Measurements from ENCODE around the gene SIRT7. TPM values are rescaled to one million over a fixed set of nuclear protein-coding genes. Genes with fewer than 3 reads are reported as not detected.

Gene SIRT7
- total RNA-seq, 1 donor: 21.6 TPM

- Histone ChIP-seq H3K9me3 (ENCODE audit: low read depth, low read length) (no peaks in the 10 kb centered on the region), H3K4me1 (ENCODE audit: insufficient read depth, low read length) (no peaks in the 10 kb centered on the region), H3K27me3 (ENCODE audit: insufficient read depth, low read length) (peaks cover 7% of the 10 kb centered on the region), H3K4me3 (ENCODE audit: low read length) (no peak overlapping the region)
Measured at GRCh38 chr17:81900181-81900820, 17.7 kb downstream of the SIRT7 start.

DNA sequence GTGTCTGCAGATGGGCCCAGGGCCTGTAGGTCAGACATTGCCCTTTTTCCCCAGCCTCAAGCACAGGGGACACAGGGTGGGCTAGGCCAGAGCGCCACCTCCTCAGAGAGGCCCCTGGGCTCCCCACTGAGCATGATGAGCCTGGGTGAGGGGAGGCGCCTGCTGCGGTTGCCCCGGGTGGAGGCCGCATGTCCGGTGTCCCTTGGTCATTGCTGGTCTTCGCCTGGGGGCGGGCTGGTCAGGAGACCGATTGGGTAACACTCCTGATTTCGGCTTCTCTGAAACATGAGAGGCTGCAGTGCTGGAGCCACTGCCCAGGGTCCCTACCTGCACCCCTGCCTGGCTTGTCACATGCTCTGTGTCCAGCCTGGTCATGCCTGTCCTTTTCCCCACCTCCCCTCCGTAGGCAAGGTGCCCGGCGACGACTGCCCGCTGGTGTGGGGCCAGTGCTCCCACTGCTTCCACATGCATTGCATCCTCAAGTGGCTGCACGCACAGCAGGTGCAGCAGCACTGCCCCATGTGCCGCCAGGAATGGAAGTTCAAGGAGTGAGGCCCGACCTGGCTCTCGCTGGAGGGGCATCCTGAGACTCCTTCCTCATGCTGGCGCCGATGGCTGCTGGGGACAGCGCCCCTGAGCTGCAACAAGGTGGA, 18.3 kb downstream of the SIRT7 start:
- H3K4me3 ChIP-seq (ENCODE audit: low read length): no peak overlapping the region
- H3K4me1 ChIP-seq (ENCODE audit: insufficient read depth, low read length): no peaks in the 10 kb centered on the region
- peaks cover 7% of the 10 kb centered on the region for H3K27me3 ChIP-seq (ENCODE audit: insufficient read depth, low read length)
- no peaks in the 10 kb centered on the region for H3K9me3 ChIP-seq (ENCODE audit: low read depth, low read length)

GRCh38 chr17:81898885-81899284, 19.1 kb downstream of the SIRT7 start:
- Histone ChIP-seq H3K4me3 (ENCODE audit: low read length) (no peak overlapping the region), H3K4me1 (ENCODE audit: insufficient read depth, low read length) (no peaks in the 10 kb centered on the region), H3K9me3 (ENCODE audit: low read depth, low read length) (no peaks in the 10 kb centered on the region), H3K27me3 (ENCODE audit: insufficient read depth, low read length) (peaks cover 7% of the 10 kb centered on the region)

DNA sequence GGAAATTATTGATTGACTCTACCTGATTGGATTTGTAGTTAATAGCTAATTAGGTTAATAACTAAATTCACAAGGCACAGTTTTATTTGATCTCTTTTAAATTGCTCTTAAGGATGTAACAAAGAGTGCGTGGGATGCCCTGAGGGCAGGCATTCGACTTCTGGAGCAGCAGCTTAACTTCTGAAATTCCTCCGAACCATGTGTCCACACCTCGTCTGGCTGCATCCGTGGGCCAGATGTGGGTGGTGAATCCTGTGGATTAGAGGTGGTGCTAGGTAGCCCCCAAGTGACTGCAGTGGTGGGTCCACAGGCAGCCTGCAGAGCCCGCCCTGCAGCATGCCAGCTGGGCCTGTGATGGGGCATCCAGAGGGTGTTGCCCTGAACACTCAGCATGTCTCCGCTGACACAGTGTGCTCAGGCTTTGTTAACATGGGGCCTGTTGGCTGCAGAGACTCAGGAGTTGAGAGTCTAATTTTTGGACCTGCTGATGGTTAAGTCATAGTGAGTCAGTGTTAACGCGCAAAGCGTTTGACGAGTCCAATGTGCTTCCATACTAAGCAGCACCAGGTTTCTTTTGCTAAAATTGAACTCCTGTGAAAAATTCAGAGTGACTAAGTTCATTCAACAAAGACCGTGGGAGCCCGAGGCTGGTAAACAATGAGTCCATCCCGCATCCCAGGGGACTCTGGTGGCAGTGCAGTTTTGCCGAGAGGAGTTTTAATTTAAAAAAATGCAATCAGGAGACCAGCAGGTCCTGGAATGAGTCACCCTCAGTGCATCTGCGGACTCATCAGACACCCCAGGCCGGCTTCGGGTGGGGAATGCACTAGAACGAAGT, 19.7 kb downstream of the SIRT7 start:
- no peak overlapping the region for H3K4me3 ChIP-seq (ENCODE audit: low read length)
- no peaks in the 10 kb centered on the region for H3K4me1 ChIP-seq (ENCODE audit: insufficient read depth, low read length)
- H3K27me3 ChIP-seq (ENCODE audit: insufficient read depth, low read length): peaks cover 7% of the 10 kb centered on the region
- no peaks in the 10 kb centered on the region for H3K9me3 ChIP-seq (ENCODE audit: low read depth, low read length)

GRCh38 chr17:81895400-81895799, 22.6 kb downstream of the SIRT7 start:
- H3K9me3 ChIP-seq (ENCODE audit: low read depth, low read length): no peaks in the 10 kb centered on the region
- H3K27me3 ChIP-seq (ENCODE audit: insufficient read depth, low read length): no peaks in the 10 kb centered on the region
- H3K4me3 ChIP-seq (ENCODE audit: low read length): no peak overlapping the region
- peaks cover 14% of the 10 kb centered on the region for H3K4me1 ChIP-seq (ENCODE audit: insufficient read depth, low read length)

GRCh38 chr17:81891303-81891552, 26.7 kb downstream of the SIRT7 start:
- H3K4me3 ChIP-seq (ENCODE audit: low read length): peak overlapping the region; percentile 63
- peaks cover 22% of the 10 kb centered on the region for H3K4me1 ChIP-seq (ENCODE audit: insufficient read depth, low read length)
- no peaks in the 10 kb centered on the region for H3K27me3 ChIP-seq (ENCODE audit: insufficient read depth, low read length)
- H3K9me3 ChIP-seq (ENCODE audit: low read depth, low read length): no peaks in the 10 kb centered on the region

DNA sequence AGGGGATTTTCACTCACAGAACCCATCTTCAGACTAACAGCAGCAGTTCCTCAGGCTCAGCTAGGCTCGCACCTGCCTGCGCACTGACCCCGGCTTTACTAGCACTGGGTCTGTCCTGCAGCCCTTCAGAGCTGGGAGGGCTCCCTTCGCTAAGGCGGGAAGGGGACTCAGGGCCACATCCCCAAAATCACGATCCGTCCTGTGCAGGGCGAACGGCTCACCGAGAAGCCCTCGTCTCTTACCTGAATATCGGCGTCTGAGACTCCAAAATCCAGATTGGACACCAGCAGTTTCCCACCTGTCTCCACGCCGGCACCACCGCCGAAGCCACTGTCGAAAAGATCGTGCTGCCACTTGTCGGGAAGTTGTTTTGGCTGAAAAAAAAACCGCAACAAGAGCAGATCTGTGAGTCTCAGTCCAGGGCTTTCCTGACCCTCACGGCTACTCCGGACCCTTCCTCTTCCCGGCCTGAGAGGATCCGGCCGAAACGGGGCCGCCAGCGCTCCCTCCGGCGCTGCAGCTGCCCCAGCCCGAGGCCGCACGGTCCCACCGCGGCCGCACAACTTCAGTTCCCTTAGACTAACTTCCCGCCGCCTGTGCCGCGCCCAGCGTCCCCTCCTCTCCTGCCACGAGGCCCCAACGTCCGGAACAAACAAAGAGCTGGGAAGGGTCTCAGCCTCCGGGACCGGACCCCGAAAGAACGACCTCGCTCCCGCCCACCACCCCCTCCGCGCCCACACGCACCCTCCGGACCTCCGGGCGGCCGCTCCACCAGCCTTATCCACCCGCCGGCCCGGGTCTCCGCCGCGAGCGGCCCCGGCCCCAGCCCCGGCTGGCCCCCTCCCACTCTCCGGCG, 27.3 kb downstream of the SIRT7 start:
- H3K27me3 ChIP-seq (ENCODE audit: insufficient read depth, low read length): no peaks in the 10 kb centered on the region
- H3K4me3 ChIP-seq (ENCODE audit: low read length): peak overlapping the region; percentile 63
- H3K4me1 ChIP-seq (ENCODE audit: insufficient read depth, low read length): peaks cover 22% of the 10 kb centered on the region
- H3K9me3 ChIP-seq (ENCODE audit: low read depth, low read length): no peaks in the 10 kb centered on the region

GRCh38 chr17:81889602-81890001, 28.4 kb downstream of the SIRT7 start:
- Histone ChIP-seq H3K27me3 (ENCODE audit: insufficient read depth, low read length) (no peaks in the 10 kb centered on the region), H3K9me3 (ENCODE audit: low read depth, low read length) (no peaks in the 10 kb centered on the region), H3K4me3 (ENCODE audit: low read length) (no peak overlapping the region)

DNA sequence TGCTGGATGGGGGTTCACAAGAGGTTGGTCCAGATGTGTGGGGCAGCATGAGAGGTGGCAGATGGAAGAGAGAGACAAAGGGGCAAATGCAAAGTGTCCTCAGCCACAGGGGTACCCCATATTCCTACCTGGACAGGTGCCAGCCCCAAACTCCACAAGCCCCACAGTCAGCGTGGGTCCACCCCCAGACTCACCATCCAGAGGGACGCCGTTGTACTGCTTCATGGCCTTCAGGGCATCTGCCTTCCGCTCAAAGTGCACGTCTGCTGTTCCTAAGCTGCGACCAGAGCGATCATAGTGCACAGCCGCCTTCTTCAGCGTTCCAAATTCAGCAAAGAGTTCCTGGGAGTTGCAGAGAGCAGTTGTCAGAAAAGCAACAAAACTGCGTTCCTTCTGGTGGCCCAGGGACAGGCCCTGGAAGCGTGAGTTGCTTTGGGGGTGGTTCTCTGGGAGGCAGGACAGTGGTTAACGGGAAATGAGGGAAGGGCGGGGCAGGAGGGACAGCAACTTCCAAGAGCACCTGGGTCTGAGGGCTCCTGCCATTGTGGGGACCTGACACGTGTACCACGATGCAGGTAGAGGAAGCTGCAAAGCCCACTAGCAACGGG, 28.9 kb downstream of the SIRT7 start:
- Histone ChIP-seq H3K4me1 (ENCODE audit: insufficient read depth, low read length) (peaks cover 22% of the 10 kb centered on the region), H3K27me3 (ENCODE audit: insufficient read depth, low read length) (no peaks in the 10 kb centered on the region), H3K9me3 (ENCODE audit: low read depth, low read length) (no peaks in the 10 kb centered on the region), H3K4me3 (ENCODE audit: low read length) (no peak overlapping the region)

More at GRCh38 chr17:81889602-81890001, 28.4 kb downstream of the SIRT7 start:
- H3K4me1 ChIP-seq (ENCODE audit: insufficient read depth, low read length): peaks cover 22% of the 10 kb centered on the region

GRCh38 chr17:81888105-81888987, 29.6 kb downstream of the SIRT7 start:
- peaks cover 22% of the 10 kb centered on the region for H3K4me1 ChIP-seq (ENCODE audit: insufficient read depth, low read length)
- H3K4me3 ChIP-seq (ENCODE audit: low read length): no peak overlapping the region
- H3K9me3 ChIP-seq (ENCODE audit: low read depth, low read length): no peaks in the 10 kb centered on the region
- no peaks in the 10 kb centered on the region for H3K27me3 ChIP-seq (ENCODE audit: insufficient read depth, low read length)

DNA sequence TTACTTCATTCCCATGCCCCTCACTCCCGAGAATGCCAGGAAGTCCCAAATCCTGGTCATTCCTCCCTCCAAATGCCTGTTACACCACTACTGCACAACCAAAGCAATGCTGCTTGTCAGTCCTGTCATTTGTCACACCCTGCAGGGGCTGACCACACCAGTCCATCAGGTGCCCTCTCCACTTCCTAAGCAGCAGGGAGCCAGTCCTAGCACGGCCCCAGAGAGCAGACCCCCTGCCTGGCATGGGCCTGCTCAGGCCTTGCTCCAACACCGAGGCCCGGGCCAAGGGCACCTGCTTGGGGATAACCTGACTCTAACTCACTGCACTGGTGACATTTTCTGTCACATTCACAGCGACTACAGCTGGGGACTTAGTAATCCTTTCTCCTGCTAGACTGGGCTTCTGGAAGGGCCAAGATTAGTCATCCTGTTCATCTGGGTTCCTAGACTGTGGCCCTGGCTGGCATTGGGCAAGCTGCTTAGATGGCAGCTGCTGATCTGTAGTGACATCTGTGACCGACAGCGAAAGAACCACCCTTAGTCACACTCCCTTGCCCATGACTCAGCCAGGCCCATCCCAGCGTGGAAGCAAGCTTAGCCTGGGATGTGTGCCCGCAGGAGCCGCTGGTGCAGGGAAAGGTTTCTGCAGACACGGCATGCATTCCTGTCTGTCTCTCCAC, 32.0 kb downstream of the SIRT7 start:
- Histone ChIP-seq H3K27me3 (ENCODE audit: insufficient read depth, low read length) (no peaks in the 10 kb centered on the region), H3K9me3 (ENCODE audit: low read depth, low read length) (no peaks in the 10 kb centered on the region), H3K4me3 (ENCODE audit: low read length) (no peak overlapping the region), H3K4me1 (ENCODE audit: insufficient read depth, low read length) (peaks cover 13% of the 10 kb centered on the region)

- Histone ChIP-seq H3K4me3 (ENCODE audit: low read length) (no peak overlapping the region), H3K9me3 (ENCODE audit: low read depth, low read length) (no peaks in the 10 kb centered on the region), H3K4me1 (ENCODE audit: insufficient read depth, low read length) (peaks cover 9% of the 10 kb centered on the region), H3K27me3 (ENCODE audit: insufficient read depth, low read length) (no peaks in the 10 kb centered on the region)
Measured at GRCh38 chr17:81885454-81885853, 32.5 kb downstream of the SIRT7 start.

GRCh38 chr17:81884968-81885367, 33.0 kb downstream of the SIRT7 start:
- Histone ChIP-seq H3K4me3 (ENCODE audit: low read length) (no peak overlapping the region), H3K27me3 (ENCODE audit: insufficient read depth, low read length) (no peaks in the 10 kb centered on the region), H3K9me3 (ENCODE audit: low read depth, low read length) (no peaks in the 10 kb centered on the region), H3K4me1 (ENCODE audit: insufficient read depth, low read length) (peaks cover 4% of the 10 kb centered on the region)
